Vagina (tissue), 2 donors: ENCODE results near the gene PRIMPOL.

Experiments used
- POLR2A ChIP-seq, 2 donors: fragments of 450-650 bp; IDR thresholded peaks; one replicate each; pipeline ENCODE4 v1.6.1; 2017; ENCODE audit warnings: antibody characterized with exemption in 2 of 2, mild to moderate bottlenecking in 2 of 2, moderate library complexity in 2 of 2
- POLR2AphosphoS5 ChIP-seq, 2 donors: sonication (generic); formaldehyde crosslinking; IDR thresholded peaks; one replicate each; pipeline ENCODE4 v1.9.0; 2017; ENCODE audit warnings: antibody characterized with exemption in 2 of 2, mild to moderate bottlenecking in 2 of 2, low read depth in 1 of 2; ENCODE audit not compliant: insufficient read depth in 1 of 2
- TF ChIP-seq, protein P1 (sequence below), 3 experiments: fragments of 450-650 bp in 2 of 3; fragments of 200-600 bp in 1 of 3; sonication (generic) in 1 of 3; IDR thresholded peaks; one replicate each; pipeline ENCODE4 v1.5.1; 2017 to 2019; ENCODE audit warnings: antibody characterized with exemption in 3 of 3, mild to moderate bottlenecking in 2 of 3, moderate library complexity in 2 of 3

- TF ChIP-seq, protein P1, sequence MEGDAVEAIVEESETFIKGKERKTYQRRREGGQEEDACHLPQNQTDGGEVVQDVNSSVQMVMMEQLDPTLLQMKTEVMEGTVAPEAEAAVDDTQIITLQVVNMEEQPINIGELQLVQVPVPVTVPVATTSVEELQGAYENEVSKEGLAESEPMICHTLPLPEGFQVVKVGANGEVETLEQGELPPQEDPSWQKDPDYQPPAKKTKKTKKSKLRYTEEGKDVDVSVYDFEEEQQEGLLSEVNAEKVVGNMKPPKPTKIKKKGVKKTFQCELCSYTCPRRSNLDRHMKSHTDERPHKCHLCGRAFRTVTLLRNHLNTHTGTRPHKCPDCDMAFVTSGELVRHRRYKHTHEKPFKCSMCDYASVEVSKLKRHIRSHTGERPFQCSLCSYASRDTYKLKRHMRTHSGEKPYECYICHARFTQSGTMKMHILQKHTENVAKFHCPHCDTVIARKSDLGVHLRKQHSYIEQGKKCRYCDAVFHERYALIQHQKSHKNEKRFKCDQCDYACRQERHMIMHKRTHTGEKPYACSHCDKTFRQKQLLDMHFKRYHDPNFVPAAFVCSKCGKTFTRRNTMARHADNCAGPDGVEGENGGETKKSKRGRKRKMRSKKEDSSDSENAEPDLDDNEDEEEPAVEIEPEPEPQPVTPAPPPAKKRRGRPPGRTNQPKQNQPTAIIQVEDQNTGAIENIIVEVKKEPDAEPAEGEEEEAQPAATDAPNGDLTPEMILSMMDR (IDR thresholded peaks at IDR 0.05): no peak
- TF ChIP-seq POLR2AphosphoS5 (IDR thresholded peaks at IDR 0.05; ENCODE audit: insufficient read depth in 1 of 2, low read depth in 1 of 2) (no peak), POLR2A (IDR thresholded peaks at IDR 0.05) (no peak)
These were observed 21.4 kb upstream of the PRIMPOL start for GRCh38 chr4:184628103-184628502.
